Measurements from ENCODE around the gene SMAD1. TPM values are rescaled to one million over a fixed set of nuclear protein-coding genes. Genes with fewer than 3 reads are reported as not detected.

Gene SMAD1
- total RNA-seq, 2 donors from 2014 or later, result 25.1 to 28.3 TPM

DNA sequence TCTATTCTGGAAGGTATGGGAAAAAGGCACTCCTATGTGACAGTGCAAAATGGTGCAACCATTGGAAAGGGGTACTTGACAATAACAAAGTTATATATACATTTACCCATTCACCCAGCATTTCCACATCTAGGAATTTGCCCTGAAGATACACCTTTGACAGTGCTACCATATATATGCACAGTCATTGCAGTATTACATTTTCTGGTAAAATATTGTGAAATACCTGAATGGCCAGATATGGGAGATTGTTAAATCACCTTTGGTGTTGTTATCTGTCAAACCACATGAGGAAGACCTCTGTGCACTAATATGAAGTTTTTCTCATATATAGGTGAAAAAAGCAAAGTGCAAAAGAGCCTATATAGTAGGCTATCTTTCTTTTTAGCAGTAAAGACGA is 53.5 kb downstream of the SMAD1 start:
- H3K9me3 Mint-ChIP-seq, result no peaks in the 10 kb centered on the region
- H3K27ac Mint-ChIP-seq, result no peak overlapping the region
- peaks cover 5% of the 10 kb centered on the region for H3K36me3 ChIP-seq (ENCODE audit: control insufficient read depth, insufficient read depth, low read length)
- no peaks in the 10 kb centered on the region for H3K9me3 ChIP-seq (ENCODE audit: control insufficient read depth, low read length)
- no peak overlapping the region for H3K27ac ChIP-seq (ENCODE audit: low read depth, low read length)
- peaks cover 1% of the 10 kb centered on the region for H3K36me3 Mint-ChIP-seq (ENCODE audit: low read depth)
- H3K9ac ChIP-seq (ENCODE audit: extremely low read depth, low read length, poor library complexity, severe bottlenecking), result no peak overlapping the region
- no peaks in the 10 kb centered on the region for H3K27me3 Mint-ChIP-seq (ENCODE audit: insufficient read depth)
- H3K4me3 ChIP-seq (ENCODE audit: low read length), result no peak overlapping the region
- no peak for DNase-seq
- peaks cover 12% of the 10 kb centered on the region for H3K4me1 Mint-ChIP-seq
- TF ChIP-seq, protein P1, sequence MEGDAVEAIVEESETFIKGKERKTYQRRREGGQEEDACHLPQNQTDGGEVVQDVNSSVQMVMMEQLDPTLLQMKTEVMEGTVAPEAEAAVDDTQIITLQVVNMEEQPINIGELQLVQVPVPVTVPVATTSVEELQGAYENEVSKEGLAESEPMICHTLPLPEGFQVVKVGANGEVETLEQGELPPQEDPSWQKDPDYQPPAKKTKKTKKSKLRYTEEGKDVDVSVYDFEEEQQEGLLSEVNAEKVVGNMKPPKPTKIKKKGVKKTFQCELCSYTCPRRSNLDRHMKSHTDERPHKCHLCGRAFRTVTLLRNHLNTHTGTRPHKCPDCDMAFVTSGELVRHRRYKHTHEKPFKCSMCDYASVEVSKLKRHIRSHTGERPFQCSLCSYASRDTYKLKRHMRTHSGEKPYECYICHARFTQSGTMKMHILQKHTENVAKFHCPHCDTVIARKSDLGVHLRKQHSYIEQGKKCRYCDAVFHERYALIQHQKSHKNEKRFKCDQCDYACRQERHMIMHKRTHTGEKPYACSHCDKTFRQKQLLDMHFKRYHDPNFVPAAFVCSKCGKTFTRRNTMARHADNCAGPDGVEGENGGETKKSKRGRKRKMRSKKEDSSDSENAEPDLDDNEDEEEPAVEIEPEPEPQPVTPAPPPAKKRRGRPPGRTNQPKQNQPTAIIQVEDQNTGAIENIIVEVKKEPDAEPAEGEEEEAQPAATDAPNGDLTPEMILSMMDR (conservative IDR thresholded peaks at IDR 0.05), result no peak
- H3K4me1 ChIP-seq (ENCODE audit: control insufficient read depth, insufficient read depth, low read length), result no peaks in the 10 kb centered on the region
- H3K27me3 ChIP-seq (ENCODE audit: control insufficient read depth, insufficient read depth, low read length, poor library complexity, severe bottlenecking), result no peaks in the 10 kb centered on the region
- 60 to 100% methylated on average over 1 of the region's 1 CpG for WGBS, 2 experiments (ENCODE audit: insufficient coverage in 1 of 2, insufficient read length in 1 of 2)
- no peak overlapping the region for H3K4me3 Mint-ChIP-seq

DNA sequence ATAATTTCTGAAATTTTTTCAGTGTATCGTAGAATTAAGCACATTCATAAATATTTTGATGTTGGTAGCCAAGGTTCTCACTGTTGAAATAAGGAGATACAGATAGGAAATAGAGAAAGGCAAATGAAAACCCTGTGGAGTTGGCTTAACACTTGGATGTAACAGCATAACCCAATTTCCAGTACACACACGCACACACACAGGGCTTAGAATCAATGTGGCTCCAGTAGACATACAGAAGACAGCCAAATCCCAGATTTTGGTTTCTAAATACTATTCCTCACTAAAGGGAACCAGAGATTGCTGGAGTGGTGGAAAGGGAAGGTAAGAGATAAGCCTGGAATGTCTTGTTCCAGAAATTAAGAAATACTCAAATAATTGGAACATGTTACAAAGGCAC is 54.4 kb downstream of the SMAD1 start:
- H3K36me3 Mint-ChIP-seq (ENCODE audit: low read depth), result peaks cover 1% of the 10 kb centered on the region
- Histone ChIP-seq H3K27me3 (ENCODE audit: control insufficient read depth, insufficient read depth, low read length, poor library complexity, severe bottlenecking) (no peaks in the 10 kb centered on the region), H3K36me3 (ENCODE audit: control insufficient read depth, insufficient read depth, low read length) (peaks cover 9% of the 10 kb centered on the region), H3K9ac (ENCODE audit: extremely low read depth, low read length, poor library complexity, severe bottlenecking) (no peak overlapping the region), H3K4me3 (ENCODE audit: low read length) (no peak overlapping the region), H3K9me3 (ENCODE audit: control insufficient read depth, low read length) (no peaks in the 10 kb centered on the region), H3K4me1 (ENCODE audit: control insufficient read depth, insufficient read depth, low read length) (no peaks in the 10 kb centered on the region), H3K27ac (ENCODE audit: low read depth, low read length) (no peak overlapping the region)
- no peak overlapping the region for H3K4me3 Mint-ChIP-seq
- TF ChIP-seq, protein P1 (conservative IDR thresholded peaks at IDR 0.05), result no peak
- no peaks in the 10 kb centered on the region for H3K27me3 Mint-ChIP-seq (ENCODE audit: insufficient read depth)
- no peak for DNase-seq
- H3K4me1 Mint-ChIP-seq, result peaks cover 15% of the 10 kb centered on the region
- H3K27ac Mint-ChIP-seq, result no peak overlapping the region
- H3K9me3 Mint-ChIP-seq, result no peaks in the 10 kb centered on the region
- 94 to 100% methylated on average over 2 of the region's 2 CpGs for WGBS, 2 experiments (ENCODE audit: insufficient coverage in 1 of 2, insufficient read length in 1 of 2)

DNA sequence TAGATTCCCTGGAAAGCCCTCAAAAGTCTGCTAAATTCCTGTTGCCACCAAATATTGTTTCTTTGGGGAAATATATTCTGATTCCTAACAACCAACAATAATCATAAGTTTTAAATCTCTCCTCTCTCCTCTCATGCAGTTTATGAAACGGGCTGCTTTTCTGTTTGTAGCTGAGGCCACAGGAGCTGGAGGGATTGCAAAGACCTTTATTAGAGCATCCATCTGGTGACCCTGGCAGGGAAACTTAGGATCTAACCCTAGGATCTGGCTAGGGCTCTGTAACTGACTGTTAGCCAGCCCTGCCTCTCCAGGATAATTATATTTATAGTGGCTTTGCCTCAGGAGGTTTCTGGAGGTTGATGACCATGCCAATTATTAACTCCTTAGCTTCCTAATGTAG is 56.9 kb downstream of the SMAD1 start:
- WGBS, 2 experiments (ENCODE audit: insufficient coverage in 1 of 2, insufficient read length in 1 of 2), result 85 to 100% methylated on average over 1 of the region's 1 CpG
- DNase-seq, result no peak
- H3K9ac ChIP-seq (ENCODE audit: extremely low read depth, low read length, poor library complexity, severe bottlenecking), result no peak overlapping the region
- no peaks in the 10 kb centered on the region for H3K27me3 ChIP-seq (ENCODE audit: control insufficient read depth, insufficient read depth, low read length, poor library complexity, severe bottlenecking)
- Mint-ChIP-seq H3K36me3 (ENCODE audit: low read depth) (peaks cover 12% of the 10 kb centered on the region), H3K4me3 (no peak overlapping the region), H3K27me3 (ENCODE audit: insufficient read depth) (no peaks in the 10 kb centered on the region), H3K9me3 (no peaks in the 10 kb centered on the region), H3K4me1 (peaks cover 21% of the 10 kb centered on the region), H3K27ac (peak overlapping the region; percentile 49)
- TF ChIP-seq, protein P1 (conservative IDR thresholded peaks at IDR 0.05), result no peak
- no peak overlapping the region for H3K27ac ChIP-seq (ENCODE audit: low read depth, low read length)
- H3K4me3 ChIP-seq (ENCODE audit: low read length), result no peak overlapping the region
- no peaks in the 10 kb centered on the region for H3K4me1 ChIP-seq (ENCODE audit: control insufficient read depth, insufficient read depth, low read length)
- H3K9me3 ChIP-seq (ENCODE audit: control insufficient read depth, low read length), result no peaks in the 10 kb centered on the region
- peaks cover 9% of the 10 kb centered on the region for H3K36me3 ChIP-seq (ENCODE audit: control insufficient read depth, insufficient read depth, low read length)
